Mesendoderm (in vitro differentiated cells): ENCODE data around the gene KRT86.

Source experiments
- DNase-seq: peaks from one replicate; pipeline ENCODE4 v3.0.0; 2013
- H2AK5ac ChIP-seq: 2 replicates; pipeline ENCODE4 v1.6.1; 2013; ENCODE audit warnings: low read length, inconsistent platforms
- H2BK120ac ChIP-seq: 2 replicates; pipeline ENCODE4 v1.6.1; 2013; ENCODE audit warnings: low read depth, mild to moderate bottlenecking, low read length, moderate library complexity, mixed read lengths
- H2BK15ac ChIP-seq: replicated peaks from 2 replicates; pipeline ENCODE4 v1.6.1; 2013; ENCODE audit warnings: low read depth, mild to moderate bottlenecking, moderate library complexity
- H2BK5ac ChIP-seq: 2 replicates; pipeline ENCODE4 v1.6.1; 2013; ENCODE audit warnings: low read length, inconsistent platforms
- H3K18ac ChIP-seq: 2 replicates; pipeline ENCODE4 v1.6.1; 2013; ENCODE audit warnings: mild to moderate bottlenecking, low read length, mixed read lengths
- H3K23ac ChIP-seq: one replicate; pipeline ENCODE4 v1.6.1; 2013; ENCODE audit warnings: low read length
- H3K27ac ChIP-seq: 2 replicates; pipeline ENCODE4 v1.5.1; 2013; ENCODE audit warnings: low read depth, mild to moderate bottlenecking, inconsistent platforms, low read length, moderate library complexity
- H3K27me3 ChIP-seq: 2 replicates; pipeline ENCODE4 v1.6.1; 2013; ENCODE audit warnings: low read length, control low read depth, mild to moderate bottlenecking, inconsistent platforms; ENCODE audit not compliant: insufficient read depth, poor library complexity
- H3K36me3 ChIP-seq: 2 replicates; pipeline ENCODE4 v1.6.1; 2013; ENCODE audit warnings: low read length, inconsistent platforms; ENCODE audit not compliant: control insufficient read depth, insufficient read depth
- H3K4ac ChIP-seq: one replicate; pipeline ENCODE4 v1.6.1; 2013; ENCODE audit warnings: low read depth, mild to moderate bottlenecking, low read length, moderate library complexity
- H3K4me1 ChIP-seq: 2 replicates; pipeline ENCODE4 v1.6.1; 2013; ENCODE audit warnings: low read depth, low read length, inconsistent platforms; ENCODE audit not compliant: control insufficient read depth
- H3K4me2 ChIP-seq: 2 replicates; pipeline ENCODE4 v1.6.1; 2013; ENCODE audit warnings: low read length
- H3K4me3 ChIP-seq: 2 replicates; pipeline ENCODE4 v1.5.1; 2013; ENCODE audit warnings: mild to moderate bottlenecking, low read length
- H3K56ac ChIP-seq: one replicate; pipeline ENCODE4 v1.6.1; 2013; ENCODE audit warnings: low read length
- H3K79me1 ChIP-seq: 2 replicates; pipeline ENCODE4 v1.6.1; 2013; ENCODE audit warnings: low read length, inconsistent platforms
- H3K79me2 ChIP-seq: 2 replicates; pipeline ENCODE4 v1.6.1; 2013; ENCODE audit warnings: mild to moderate bottlenecking, low read length; ENCODE audit not compliant: control insufficient read depth, insufficient read depth
- H3K9ac ChIP-seq: 2 replicates; pipeline ENCODE4 v1.6.1; 2013; ENCODE audit warnings: low read length, inconsistent platforms
- H4K5ac ChIP-seq: one replicate; pipeline ENCODE4 v1.6.1; 2013; ENCODE audit warnings: low read length
- H4K8ac ChIP-seq: one replicate; pipeline ENCODE4 v1.6.1; 2013; ENCODE audit warnings: low read depth, mild to moderate bottlenecking, control low read depth, low read length, moderate library complexity
- whole genome bisulfite sequencing: extraction: QIAGEN DNeasy Blood & Tissue Kit; methylation state at CpG from one replicate; pipeline ENCODE4 v1.1.7; 2013; ENCODE audit warnings: low lambda C conversion rate, missing lambda C conversion rate; ENCODE audit not compliant: insufficient coverage; ENCODE audit errors: extremely low coverage; 5-methylcytosine and 5-hydroxymethylcytosine counted together

The KRT86 gene

GRCh38 chr12:52291267-52291935 lies 17.0 kb downstream of the KRT86 start, which contains the start of gene KRT81:
KRT81 (minus strand) TSS chr12:52291534; CDS start chr12:52291465, 69 bp downstream.
- H3K36me3 ChIP-seq: no peaks in the 10 kb centered on the region
- no peak within 1 kb of the TSS for H3K27ac ChIP-seq
- no peak within 1 kb of the TSS for H3K4me2 ChIP-seq
- WGBS: no CpG with 5 or more reads among the region's 32 CpGs
- H3K79me2 ChIP-seq: no peaks in the 10 kb centered on the region
- H3K4me3 ChIP-seq: no peak within 1 kb of the TSS
- H3K79me1 ChIP-seq: no peaks in the 10 kb centered on the region
- H2BK120ac ChIP-seq: no peak within 1 kb of the TSS
- no peaks in the 10 kb centered on the region for H3K4me1 ChIP-seq
- no peak within 1 kb of the TSS for H2BK15ac ChIP-seq
- no peak within 1 kb of the TSS for H3K18ac ChIP-seq
- no peak for DNase-seq
- H4K5ac ChIP-seq: no peak within 1 kb of the TSS
- no peaks in the 10 kb centered on the region for H3K27me3 ChIP-seq
- H3K9ac ChIP-seq: no peak within 1 kb of the TSS
- H4K8ac ChIP-seq: no peak within 1 kb of the TSS
- no peak within 1 kb of the TSS for H2BK5ac ChIP-seq
- no peak within 1 kb of the TSS for H3K56ac ChIP-seq
- no peak within 1 kb of the TSS for H3K4ac ChIP-seq
- H2AK5ac ChIP-seq: no peak within 1 kb of the TSS
- H3K23ac ChIP-seq: no peak within 1 kb of the TSS

GRCh38 chr12:52293926-52294325 lies 19.5 kb downstream of the KRT86 start:
- H4K8ac ChIP-seq: no peak overlapping the region
- no peak for DNase-seq
- H3K4me1 ChIP-seq: no peaks in the 10 kb centered on the region
- H4K5ac ChIP-seq: no peak overlapping the region
- H2BK120ac ChIP-seq: no peak overlapping the region
- no peak overlapping the region for H3K27ac ChIP-seq
- H3K4me2 ChIP-seq: no peak overlapping the region
- H3K56ac ChIP-seq: no peak overlapping the region
- H2BK5ac ChIP-seq: no peak overlapping the region
- H3K4me3 ChIP-seq: no peak overlapping the region
- H2BK15ac ChIP-seq: no peak overlapping the region
- no peaks in the 10 kb centered on the region for H3K36me3 ChIP-seq
- H3K79me2 ChIP-seq: no peaks in the 10 kb centered on the region
- H3K79me1 ChIP-seq: no peaks in the 10 kb centered on the region
- no CpG with 5 or more reads among the region's 1 CpG for WGBS
- no peak overlapping the region for H2AK5ac ChIP-seq
- H3K4ac ChIP-seq: no peak overlapping the region
- no peak overlapping the region for H3K18ac ChIP-seq
- H3K27me3 ChIP-seq: no peaks in the 10 kb centered on the region
- no peak overlapping the region for H3K9ac ChIP-seq
- H3K23ac ChIP-seq: no peak overlapping the region

DNA sequence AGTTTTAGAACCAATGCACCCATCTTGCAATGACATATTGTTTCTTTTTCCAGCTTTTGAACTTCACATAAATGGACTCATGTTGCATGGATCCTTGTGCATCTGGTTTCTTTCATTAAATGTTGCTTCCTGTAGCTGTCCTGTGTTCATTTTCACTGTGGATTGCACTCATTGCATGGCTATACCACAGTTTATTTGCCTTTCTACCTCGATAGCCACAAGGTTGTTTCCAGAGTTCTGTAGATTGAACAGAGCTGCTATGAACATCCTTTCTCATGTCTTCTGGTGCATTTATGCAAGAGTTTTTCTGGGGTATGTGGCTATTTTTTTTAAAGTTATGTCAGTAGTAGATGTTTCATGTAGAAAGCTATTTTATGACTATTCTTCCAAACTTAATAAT lies 20.4 kb downstream of the KRT86 start:
- Histone ChIP-seq H3K4me1 (no peaks in the 10 kb centered on the region), H2BK120ac (no peak overlapping the region), H3K4me2 (no peak overlapping the region), H3K27ac (no peak overlapping the region), H3K79me2 (no peaks in the 10 kb centered on the region), H4K5ac (no peak overlapping the region), H4K8ac (no peak overlapping the region), H3K9ac (no peak overlapping the region), H3K18ac (no peak overlapping the region), H2BK5ac (no peak overlapping the region), H3K4me3 (no peak overlapping the region), H2AK5ac (no peak overlapping the region), H3K27me3 (no peaks in the 10 kb centered on the region), H3K23ac (no peak overlapping the region), H2BK15ac (no peak overlapping the region), H3K36me3 (no peaks in the 10 kb centered on the region), H3K79me1 (no peaks in the 10 kb centered on the region), H3K56ac (no peak overlapping the region), H3K4ac (no peak overlapping the region)
- WGBS: no CpG with 5 or more reads among the region's 1 CpG
- no peak for DNase-seq

- no peak overlapping the region for H3K4me3 ChIP-seq
- H4K5ac ChIP-seq: no peak overlapping the region
- no peak for DNase-seq
- no peaks in the 10 kb centered on the region for H3K79me1 ChIP-seq
- H3K9ac ChIP-seq: no peak overlapping the region
- H2BK5ac ChIP-seq: no peak overlapping the region
- no peak overlapping the region for H3K4ac ChIP-seq
- no peaks in the 10 kb centered on the region for H3K36me3 ChIP-seq
- no peak overlapping the region for H2BK15ac ChIP-seq
- H3K27ac ChIP-seq: no peak overlapping the region
- no peaks in the 10 kb centered on the region for H3K27me3 ChIP-seq
- no peaks in the 10 kb centered on the region for H3K4me1 ChIP-seq
- no peak overlapping the region for H3K23ac ChIP-seq
- H3K79me2 ChIP-seq: no peaks in the 10 kb centered on the region
- no peak overlapping the region for H3K56ac ChIP-seq
- no peak overlapping the region for H4K8ac ChIP-seq
- no peak overlapping the region for H3K4me2 ChIP-seq
- no peak overlapping the region for H3K18ac ChIP-seq
- H2BK120ac ChIP-seq: no peak overlapping the region
- WGBS: no CpG with 5 or more reads among the region's 1 CpG
- no peak overlapping the region for H2AK5ac ChIP-seq
Observed at GRCh38 chr12:52295663-52296062, 21.2 kb downstream of the KRT86 start.

GRCh38 chr12:52296572-52297215 lies 22.2 kb downstream of the KRT86 start:
- no peak overlapping the region for H3K23ac ChIP-seq
- no peak overlapping the region for H4K5ac ChIP-seq
- no peaks in the 10 kb centered on the region for H3K27me3 ChIP-seq
- no peak overlapping the region for H2BK15ac ChIP-seq
- no CpG with 5 or more reads among the region's 5 CpGs for WGBS
- H3K4ac ChIP-seq: no peak overlapping the region
- no peak overlapping the region for H3K4me2 ChIP-seq
- no peak overlapping the region for H2AK5ac ChIP-seq
- H3K56ac ChIP-seq: no peak overlapping the region
- no peaks in the 10 kb centered on the region for H3K79me2 ChIP-seq
- no peaks in the 10 kb centered on the region for H3K79me1 ChIP-seq
- H3K36me3 ChIP-seq: no peaks in the 10 kb centered on the region
- H2BK120ac ChIP-seq: no peak overlapping the region
- H3K4me1 ChIP-seq: no peaks in the 10 kb centered on the region
- H2BK5ac ChIP-seq: no peak overlapping the region
- no peak overlapping the region for H4K8ac ChIP-seq
- no peak for DNase-seq
- H3K9ac ChIP-seq: no peak overlapping the region
- no peak overlapping the region for H3K4me3 ChIP-seq
- H3K27ac ChIP-seq: no peak overlapping the region
- H3K18ac ChIP-seq: no peak overlapping the region
